Measurements from ENCODE around the gene PRG2.

The PRG2 gene, protein sequence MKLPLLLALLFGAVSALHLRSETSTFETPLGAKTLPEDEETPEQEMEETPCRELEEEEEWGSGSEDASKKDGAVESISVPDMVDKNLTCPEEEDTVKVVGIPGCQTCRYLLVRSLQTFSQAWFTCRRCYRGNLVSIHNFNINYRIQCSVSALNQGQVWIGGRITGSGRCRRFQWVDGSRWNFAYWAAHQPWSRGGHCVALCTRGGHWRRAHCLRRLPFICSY

DNA sequence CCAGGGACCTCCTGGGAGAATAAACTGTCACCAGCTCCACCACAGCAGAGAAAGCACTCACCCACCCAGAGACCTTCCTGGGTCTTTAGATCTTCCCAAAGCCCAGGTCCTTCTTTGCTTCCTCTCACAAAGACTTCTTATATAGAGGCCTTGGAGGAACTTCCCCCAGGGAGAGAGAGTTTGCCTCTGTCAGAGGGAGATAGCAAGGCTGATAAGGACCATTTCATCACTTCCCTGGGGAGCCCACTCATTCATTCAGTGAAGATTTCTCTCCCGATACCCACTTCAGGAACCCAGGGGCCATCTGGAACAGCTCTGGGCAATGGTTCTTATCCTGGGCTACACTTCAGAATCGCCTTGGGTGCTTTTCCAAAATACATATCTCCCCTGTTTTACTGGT is at the start of gene PRG2:
PRG2 (minus strand) TSS at position 116 of the 400 bp plus-strand sequence. CDS start 706 bp downstream, outside the sequence.
- DNase-seq (ENCODE audit: low read depth): no peak

- no peak for DNase-seq (ENCODE audit: low read depth)
Observed at GRCh38 chr11:57439786-57440185, 49.3 kb upstream of the PRG2 start.

- DNase-seq (ENCODE audit: low read depth): no peak
Observed at GRCh38 chr11:57438345-57439285, 48.2 kb upstream of the PRG2 start.

- no peak for DNase-seq (ENCODE audit: low read depth)
Observed at GRCh38 chr11:57436031-57436430, 45.6 kb upstream of the PRG2 start.

DNA sequence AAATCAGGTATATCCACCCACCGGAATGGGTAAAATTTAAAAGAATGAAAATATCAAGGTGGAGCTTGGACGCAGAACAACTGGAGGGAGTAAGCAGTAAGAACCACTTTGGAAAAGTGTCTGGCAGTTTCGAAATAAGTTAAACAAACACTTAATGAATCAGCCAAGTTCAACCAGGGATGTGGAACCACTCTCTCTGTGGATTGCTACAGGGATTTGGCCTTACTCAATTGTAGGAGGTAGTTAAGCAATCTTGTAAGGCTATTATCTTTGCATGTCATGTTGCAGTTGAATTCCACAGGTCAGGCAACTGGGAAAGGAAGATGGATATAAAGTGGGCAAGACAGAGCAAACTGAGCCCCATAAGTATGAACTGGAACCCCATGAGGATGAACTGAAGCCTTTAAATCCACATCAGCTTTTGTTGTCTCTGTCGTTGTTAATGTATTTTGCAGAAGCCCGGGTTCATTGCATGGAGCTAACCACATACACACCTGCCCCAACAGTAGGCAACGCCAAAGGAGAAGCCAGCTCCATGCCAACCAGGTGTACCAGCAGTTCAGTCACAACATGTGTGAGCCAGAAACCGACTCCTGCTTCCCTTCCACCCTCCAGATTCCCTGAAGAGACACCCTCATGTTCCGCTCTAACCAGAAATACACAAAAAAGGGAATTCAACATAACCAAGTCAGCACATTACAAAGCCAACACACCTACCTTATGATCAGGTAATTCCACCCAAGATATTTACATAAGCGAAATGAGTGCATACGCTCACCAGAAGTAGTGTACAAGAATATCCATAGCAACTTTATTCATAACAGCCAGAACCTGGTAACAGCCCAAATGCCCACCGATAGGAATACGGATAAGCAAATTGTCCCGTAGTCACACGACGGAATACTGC is 44.4 kb upstream of the PRG2 start:
- DNase-seq (ENCODE audit: low read depth): no peak

GRCh38 chr11:57432714-57433163 is 42.3 kb upstream of the PRG2 start:
- no peak for DNase-seq (ENCODE audit: low read depth)

- no peak for DNase-seq (ENCODE audit: low read depth)
Observed at GRCh38 chr11:57432149-57432561, 41.7 kb upstream of the PRG2 start.

- DNase-seq (ENCODE audit: low read depth): no peak
Observed at GRCh38 chr11:57430952-57431351, 40.5 kb upstream of the PRG2 start.

- DNase-seq (ENCODE audit: low read depth): no peak
Observed at GRCh38 chr11:57429946-57430345, 39.5 kb upstream of the PRG2 start.

DNA sequence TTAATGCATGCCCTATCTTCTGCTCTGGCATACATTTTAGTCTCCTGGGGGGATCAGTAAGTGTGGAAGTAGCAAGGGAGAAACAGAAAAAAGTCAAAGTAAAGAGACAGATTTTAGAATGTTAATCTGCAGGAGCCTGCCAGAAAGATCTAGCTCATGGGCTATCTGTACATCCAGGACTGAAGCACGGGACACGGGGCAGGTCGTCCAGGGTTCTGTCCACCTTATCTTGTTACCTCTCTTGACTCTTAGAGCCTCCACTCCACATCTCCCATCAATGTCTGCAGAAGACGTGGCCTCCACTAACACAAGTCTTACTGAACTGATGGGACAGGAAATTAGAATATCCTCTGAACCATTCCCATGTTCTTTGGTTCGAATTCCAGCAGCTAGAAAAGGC is 38.2 kb upstream of the PRG2 start:
- no peak for DNase-seq (ENCODE audit: low read depth)

- no peak for DNase-seq (ENCODE audit: low read depth)
Observed at GRCh38 chr11:57427727-57428082, 37.3 kb upstream of the PRG2 start.

- peak; percentile 91 for DNase-seq (ENCODE audit: low read depth)
Observed at GRCh38 chr11:57426929-57427726, 36.7 kb upstream of the PRG2 start, which contains the start of gene SLC43A3. SLC43A3 (minus strand) TSS chr11:57427121; CDS start chr11:57426172, 949 bp downstream.

- no peak for DNase-seq (ENCODE audit: low read depth)
Observed at GRCh38 chr11:57426439-57426928, 36.0 kb upstream of the PRG2 start.

- no peak for DNase-seq (ENCODE audit: low read depth)
Observed at GRCh38 chr11:57425565-57426438, 35.4 kb upstream of the PRG2 start.

DNA sequence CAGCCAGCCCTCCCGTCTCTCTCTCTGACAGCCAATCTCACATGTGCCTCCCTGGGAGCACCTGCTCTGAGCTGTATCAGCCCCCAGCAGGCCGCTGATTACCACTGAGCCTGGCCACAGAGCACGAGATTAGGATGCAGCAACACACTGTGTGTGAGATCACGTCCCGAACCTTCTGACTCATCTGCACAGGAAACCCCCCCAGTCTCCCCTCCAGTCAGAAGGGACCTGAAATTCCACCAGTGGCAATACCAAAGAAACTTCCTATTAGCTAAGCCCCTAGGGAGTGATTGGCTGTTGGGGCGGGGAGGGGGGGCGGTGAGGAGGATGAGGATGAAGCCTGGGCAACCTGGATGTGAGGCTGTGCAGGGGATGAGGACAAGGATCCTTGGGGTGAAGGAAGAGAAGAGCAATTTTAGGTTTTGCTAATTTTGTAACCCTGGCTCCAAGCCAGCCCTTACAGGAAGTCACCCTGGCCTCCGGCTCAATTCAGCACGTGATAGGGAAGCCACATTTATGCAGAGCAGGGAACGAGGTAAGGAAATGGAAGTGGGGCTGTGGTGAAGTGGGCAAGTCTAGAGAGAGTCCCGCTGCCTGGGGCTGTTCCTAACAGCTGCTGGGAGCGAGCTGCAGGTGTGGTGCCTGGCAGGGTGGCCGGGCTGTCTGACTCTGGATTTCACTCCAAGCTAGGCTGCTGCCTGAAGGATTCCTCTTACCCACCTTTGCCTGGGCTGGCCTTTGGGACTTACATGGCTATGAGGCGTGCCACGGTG is 34.5 kb upstream of the PRG2 start:
- DNase-seq (ENCODE audit: low read depth): peak; percentile 89

DNA sequence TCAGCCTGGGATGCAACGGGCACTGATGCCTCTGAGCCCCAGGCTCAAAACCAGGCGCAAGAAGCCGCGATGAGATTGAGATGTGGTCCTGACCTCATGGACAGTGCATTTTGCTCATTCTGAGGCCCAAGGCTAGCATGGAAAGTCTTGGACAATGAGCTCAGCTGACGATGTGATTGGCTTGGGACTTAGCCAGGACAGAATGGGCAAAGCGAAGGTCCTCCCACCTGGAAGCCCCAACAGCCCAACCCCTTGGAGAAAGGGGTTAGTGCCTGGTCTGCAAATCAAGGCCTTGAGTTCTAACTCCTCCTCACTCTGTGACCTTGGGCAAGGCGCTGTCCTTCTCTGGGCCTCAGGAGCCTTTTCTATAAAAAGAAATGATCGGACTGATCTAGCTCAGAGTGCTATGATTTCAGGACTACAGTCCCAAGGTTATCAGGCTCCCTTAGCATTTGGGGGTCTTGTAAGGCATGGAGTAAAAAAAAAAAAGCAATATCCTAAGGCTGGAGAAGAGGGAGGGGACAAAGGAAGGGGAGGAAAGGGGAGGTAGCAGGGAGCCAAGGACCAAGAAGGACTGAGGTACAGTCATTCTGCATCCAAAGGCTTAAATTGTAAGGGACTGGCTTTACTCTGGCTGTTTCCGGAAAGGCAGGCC is 33.8 kb upstream of the PRG2 start:
- DNase-seq (ENCODE audit: low read depth): no peak

DNA sequence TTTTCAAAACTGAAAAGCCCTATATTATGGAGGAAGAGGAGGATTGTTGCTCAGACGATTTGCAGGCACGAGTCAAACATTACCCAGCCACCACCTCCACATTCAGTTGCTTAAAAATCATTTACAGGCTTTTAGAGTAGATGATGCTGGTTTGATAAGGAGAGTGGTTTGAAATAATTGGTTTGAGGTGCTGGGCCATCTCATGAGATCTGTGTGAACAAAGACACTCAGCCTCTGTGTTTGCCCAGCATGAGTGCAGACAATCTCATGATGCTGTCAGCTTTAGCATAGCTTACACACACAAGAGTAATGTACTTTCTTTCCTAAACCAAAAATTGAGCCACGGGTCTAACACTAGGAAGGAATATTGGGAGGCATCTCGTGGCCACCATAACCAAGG is 32.2 kb upstream of the PRG2 start:
- no peak for DNase-seq (ENCODE audit: low read depth)

DNA sequence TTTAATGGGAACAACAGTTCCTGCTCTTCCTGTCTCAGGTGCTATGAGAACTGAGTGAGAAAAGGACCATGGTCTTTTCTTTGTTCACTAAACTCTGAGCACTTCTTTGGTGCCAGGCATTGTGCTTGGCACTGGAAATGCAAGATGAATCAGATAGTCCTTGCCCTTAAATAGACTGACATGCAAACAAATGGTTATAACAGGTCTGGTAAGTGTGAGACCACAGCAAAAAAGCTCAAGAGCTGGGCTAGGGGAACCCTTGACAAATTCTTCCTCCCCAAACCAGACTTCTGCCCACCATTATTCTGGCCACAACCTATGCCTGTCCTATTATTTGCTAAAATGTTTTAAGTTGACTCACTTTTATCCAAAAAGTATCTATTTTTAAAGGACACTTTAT is 31.4 kb upstream of the PRG2 start:
- DNase-seq (ENCODE audit: low read depth): no peak

DNA sequence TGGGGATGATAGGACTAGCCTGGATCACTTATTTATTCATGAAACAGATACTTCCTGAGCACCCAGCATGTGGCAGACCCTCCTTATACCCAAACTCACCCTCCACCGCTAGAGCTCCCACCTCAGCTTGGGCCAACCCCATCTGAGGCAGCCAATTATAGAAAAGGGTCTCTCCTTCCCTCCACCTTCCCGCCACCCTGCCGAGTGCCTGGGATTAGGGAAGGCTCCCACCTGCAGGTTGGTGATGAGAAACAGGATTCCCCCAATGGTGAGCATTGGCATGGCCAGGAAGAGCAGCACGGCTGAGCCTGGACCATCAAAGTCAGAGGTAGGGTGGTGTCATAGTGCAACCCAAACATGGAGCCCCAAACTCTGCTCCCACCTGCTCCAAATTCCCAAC is 30.6 kb upstream of the PRG2 start:
- no peak for DNase-seq (ENCODE audit: low read depth)
